ENCODE measurements around the gene GFY. TPM values are rescaled to one million over a fixed set of nuclear protein-coding genes. Genes with fewer than 3 reads are reported as not detected.

Gene GFY
- total RNA-seq, 6 experiments from 2014 or later, result not detected

DNA sequence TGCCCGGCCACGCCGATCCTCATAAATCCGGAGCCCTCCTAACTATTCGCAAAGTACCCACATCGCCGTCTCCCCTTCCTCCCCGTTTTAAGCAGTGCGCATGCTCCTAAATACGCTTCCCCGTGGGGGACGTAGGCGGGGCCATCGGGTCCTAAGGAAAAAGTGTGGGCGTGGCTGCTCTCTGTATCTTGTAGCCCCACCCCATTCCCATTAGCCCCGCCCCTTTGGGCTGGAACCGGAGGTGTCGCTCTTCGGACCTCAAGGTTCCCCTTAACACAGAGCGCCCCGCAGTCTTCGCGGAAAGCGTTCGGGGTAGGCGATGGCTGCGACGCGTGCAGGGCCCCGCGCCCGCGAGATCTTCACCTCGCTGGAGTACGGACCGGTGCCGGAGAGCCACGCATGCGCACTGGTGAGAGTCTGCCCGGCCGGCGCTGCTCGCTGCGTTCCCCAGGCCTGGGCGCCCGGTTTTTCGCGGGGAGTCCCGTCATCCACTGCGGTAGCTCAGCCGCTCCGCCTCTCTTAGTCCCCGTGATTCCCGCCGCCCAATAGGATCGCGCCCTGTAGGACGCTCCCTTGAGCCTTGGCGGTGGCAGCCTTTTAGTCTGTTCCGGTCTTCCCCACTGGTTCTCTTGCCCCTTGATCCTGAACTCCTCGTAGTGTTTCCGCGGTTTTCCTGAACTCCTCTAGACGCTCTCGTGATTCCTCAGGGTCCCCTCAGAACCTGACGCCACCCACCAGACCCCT lies 28.0 kb downstream of the GFY start, which contains the start of gene ALDH16A1:
Gene ALDH16A1, plus strand, starts transcription at position 213 of the 744 bp plus-strand sequence. Its CDS starts 107 bp downstream, at position 320.
- no peaks in the 10 kb centered on the region for H3K27me3 ChIP-seq

DNA sequence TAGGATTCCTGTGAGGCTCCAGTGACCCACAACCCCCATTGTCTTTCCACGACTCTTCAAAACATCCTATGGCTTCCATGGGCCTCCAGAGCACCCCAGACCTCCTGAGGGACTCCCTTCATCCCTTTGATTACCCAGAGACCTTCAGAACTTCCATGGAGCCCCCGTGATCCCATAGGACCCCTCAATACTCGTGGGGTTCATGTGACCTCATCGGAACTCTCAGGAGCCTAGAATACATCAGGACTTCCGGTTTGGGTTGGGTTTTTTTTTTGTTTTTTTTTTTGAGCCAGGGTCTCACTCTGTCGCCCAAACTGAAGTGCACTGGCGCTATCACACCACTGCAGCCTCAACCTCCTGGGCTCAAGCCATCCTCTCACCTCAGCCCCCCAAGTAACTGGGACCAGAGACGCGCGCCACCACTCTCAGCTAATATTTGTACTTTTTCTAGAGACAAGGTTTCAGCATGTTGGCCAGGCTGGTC lies 28.6 kb downstream of the GFY start:
- no peak for ATAC-seq
- Histone ChIP-seq H3K27me3 (no peaks in the 10 kb centered on the region), H3K9me3 (no peaks in the 10 kb centered on the region), H3K27ac (peak overlapping the region; percentile 75 to 83 (median 82)), H3K4me3 (peak overlapping the region; percentile 50 to 73 (median 67)), H3K36me3 (no peaks in the 10 kb centered on the region), H3K4me1 (peaks cover 0 to 11% (median 3%) of the 10 kb centered on the region in 4 donors)
- intact Hi-C loops (cut with DNase I), result no loop called here
- no peak for DNase-seq
- 41% methylated on average over 10 of the region's 10 CpGs for WGBS (ENCODE audit: insufficient coverage, low coverage, low lambda C conversion rate, missing lambda C conversion rate)
- TF ChIP-seq POLR2A (IDR thresholded peaks at IDR 0.05), result no peak
- TF ChIP-seq, protein P1, sequence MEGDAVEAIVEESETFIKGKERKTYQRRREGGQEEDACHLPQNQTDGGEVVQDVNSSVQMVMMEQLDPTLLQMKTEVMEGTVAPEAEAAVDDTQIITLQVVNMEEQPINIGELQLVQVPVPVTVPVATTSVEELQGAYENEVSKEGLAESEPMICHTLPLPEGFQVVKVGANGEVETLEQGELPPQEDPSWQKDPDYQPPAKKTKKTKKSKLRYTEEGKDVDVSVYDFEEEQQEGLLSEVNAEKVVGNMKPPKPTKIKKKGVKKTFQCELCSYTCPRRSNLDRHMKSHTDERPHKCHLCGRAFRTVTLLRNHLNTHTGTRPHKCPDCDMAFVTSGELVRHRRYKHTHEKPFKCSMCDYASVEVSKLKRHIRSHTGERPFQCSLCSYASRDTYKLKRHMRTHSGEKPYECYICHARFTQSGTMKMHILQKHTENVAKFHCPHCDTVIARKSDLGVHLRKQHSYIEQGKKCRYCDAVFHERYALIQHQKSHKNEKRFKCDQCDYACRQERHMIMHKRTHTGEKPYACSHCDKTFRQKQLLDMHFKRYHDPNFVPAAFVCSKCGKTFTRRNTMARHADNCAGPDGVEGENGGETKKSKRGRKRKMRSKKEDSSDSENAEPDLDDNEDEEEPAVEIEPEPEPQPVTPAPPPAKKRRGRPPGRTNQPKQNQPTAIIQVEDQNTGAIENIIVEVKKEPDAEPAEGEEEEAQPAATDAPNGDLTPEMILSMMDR (IDR thresholded peaks at IDR 0.05), result no peak

More for the DNA sequence above, 28.0 kb downstream of the GFY start, which contains the start of gene ALDH16A1:
- peak within 1 kb of the TSS; percentile 50 to 85 (median 73) for H3K4me3 ChIP-seq
- TF ChIP-seq, protein P1 (IDR thresholded peaks at IDR 0.05), result no peak
- TF ChIP-seq POLR2A (IDR thresholded peaks at IDR 0.05), result peak; percentile 80
- no peaks in the 10 kb centered on the region for H3K9me3 ChIP-seq
- under 1% methylated on average over 18 of the region's 66 CpGs for whole genome bisulfite sequencing (ENCODE audit: insufficient coverage, low coverage, low lambda C conversion rate, missing lambda C conversion rate)
- H3K36me3 ChIP-seq, result no peaks in the 10 kb centered on the region
- DNase-seq (peak; percentile 98 to 99 (median 99)), ATAC-seq (peak; percentile 86 to 93 (median 89))
- peak within 1 kb of the TSS; percentile 75 to 83 (median 82) for H3K27ac ChIP-seq
- H3K4me1 ChIP-seq, result peaks cover 0 to 11% (median 3%) of the 10 kb centered on the region in 4 donors
- intact Hi-C loops (cut with DNase I), result no loop called here

DNA sequence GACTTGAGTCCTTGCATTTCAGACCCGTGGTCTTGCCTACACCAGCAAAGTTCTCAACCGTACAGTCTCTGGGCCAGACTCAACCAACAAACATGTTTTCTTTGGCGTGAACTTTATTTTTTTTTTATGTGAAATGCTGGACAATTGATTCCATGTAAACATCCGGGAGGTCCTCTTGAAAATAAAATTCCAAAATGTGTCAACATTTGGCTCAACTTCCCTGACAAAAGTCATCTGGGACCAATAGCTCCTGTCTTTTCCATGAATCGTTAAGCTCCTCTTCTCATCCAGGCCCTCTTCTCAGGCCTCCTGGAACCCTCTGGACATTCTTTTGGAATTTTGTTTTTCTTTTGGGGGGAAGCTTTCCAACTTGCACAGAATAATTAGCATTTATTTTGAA lies 30.6 kb downstream of the GFY start:
- H3K4me3 ChIP-seq, result no peak overlapping the region
- H3K27ac ChIP-seq, result no peak overlapping the region
- intact Hi-C loops (cut with DNase I), result no loop called here
- peaks cover 0 to 6% (median 2%) of the 10 kb centered on the region in 4 donors for H3K4me1 ChIP-seq
- no peak for ATAC-seq
- peaks cover 0 to 12% (median 0%) of the 10 kb centered on the region in 4 donors for H3K36me3 ChIP-seq
- no peaks in the 10 kb centered on the region for H3K9me3 ChIP-seq
- DNase-seq, result no peak
- 59% methylated on average over 5 of the region's 5 CpGs for WGBS (ENCODE audit: insufficient coverage, low coverage, low lambda C conversion rate, missing lambda C conversion rate)
- no peak for TF ChIP-seq POLR2A (IDR thresholded peaks at IDR 0.05)
- TF ChIP-seq, protein P1 (IDR thresholded peaks at IDR 0.05), result no peak
- H3K27me3 ChIP-seq, result no peaks in the 10 kb centered on the region

DNA sequence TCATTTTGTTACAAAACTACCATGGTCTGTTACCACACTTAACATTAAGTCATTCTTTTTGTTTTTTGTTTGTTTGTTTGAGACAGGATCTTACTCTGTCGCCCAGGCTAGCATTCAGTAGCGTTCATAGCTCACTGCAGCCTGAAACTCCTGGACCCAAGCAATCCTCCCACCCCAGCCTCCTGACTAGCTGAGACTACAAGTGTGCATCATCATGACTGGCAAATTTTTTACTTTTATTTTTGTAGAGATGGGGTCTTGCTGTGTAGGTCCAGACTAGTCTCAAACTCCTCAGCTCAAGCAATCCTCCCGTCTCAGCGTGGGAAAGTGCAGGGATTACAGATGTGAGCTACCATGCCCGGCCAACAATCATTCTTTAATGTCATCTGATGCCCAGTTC lies 31.1 kb downstream of the GFY start:
- H3K27ac ChIP-seq, result peak overlapping the region in 1 of 3 donors; percentile 18
- no peak overlapping the region for H3K4me3 ChIP-seq

More for the DNA sequence above, 31.1 kb downstream of the GFY start:
- intact Hi-C loops (cut with DNase I), result no loop called here
- TF ChIP-seq POLR2A (IDR thresholded peaks at IDR 0.05), result no peak
- TF ChIP-seq, protein P1 (IDR thresholded peaks at IDR 0.05), result no peak
- Histone ChIP-seq H3K36me3 (peaks cover 0 to 12% (median 0%) of the 10 kb centered on the region in 4 donors), H3K27me3 (no peaks in the 10 kb centered on the region), H3K9me3 (no peaks in the 10 kb centered on the region), H3K4me1 (peaks cover 0 to 6% (median 2%) of the 10 kb centered on the region in 4 donors)
- WGBS (ENCODE audit: insufficient coverage, low coverage, low lambda C conversion rate, missing lambda C conversion rate), result 62% methylated on average over 5 of the region's 5 CpGs
- ATAC-seq (no peak), DNase-seq (no peak)

Data from right lobe of liver (tissue), 6 donors.